ENCODE results near the gene H2BW2.
"Not testable (repeated sequence)": the region's sequence is repeated elsewhere in the genome, so short reads cannot be mapped to it uniquely, and the experiment has no call there.

H2BW2 gene

DNA sequence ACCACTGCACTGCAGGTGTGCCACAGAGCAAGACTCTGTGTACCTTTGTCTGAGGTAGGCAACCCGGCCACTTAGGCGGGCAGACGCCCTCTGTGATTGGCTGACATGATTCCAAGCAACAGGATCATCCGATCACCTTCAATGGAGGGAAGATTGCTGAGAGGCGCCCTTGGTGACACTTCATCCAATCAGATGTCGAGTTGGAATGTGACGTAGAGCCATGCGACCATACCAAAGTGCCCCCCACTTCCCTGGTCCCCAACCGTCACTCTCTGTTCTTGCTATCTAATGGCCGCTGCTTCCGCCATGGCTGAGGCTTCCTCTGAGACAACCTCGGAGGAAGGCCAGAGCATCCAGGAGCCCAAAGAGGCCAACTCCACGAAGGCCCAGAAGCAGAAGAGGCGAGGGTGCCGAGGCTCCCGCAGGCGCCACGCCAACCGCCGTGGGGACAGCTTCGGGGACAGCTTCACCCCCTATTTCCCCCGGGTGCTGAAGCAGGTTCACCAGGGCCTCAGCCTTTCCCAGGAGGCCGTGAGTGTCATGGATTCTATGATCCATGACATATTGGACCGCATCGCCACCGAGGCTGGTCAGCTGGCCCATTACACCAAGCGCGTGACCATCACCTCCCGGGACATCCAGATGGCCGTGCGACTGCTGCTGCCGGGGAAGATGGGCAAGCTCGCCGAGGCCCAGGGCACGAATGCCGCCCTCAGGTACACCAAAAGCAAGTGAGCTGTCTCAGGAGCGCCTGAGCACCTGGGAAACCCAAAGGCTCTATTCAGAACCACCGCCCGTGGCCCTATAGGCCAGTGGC is at the start of gene H2BW2:
TSS of gene H2BW2 (plus strand) at position 268 of the 817 bp plus-strand sequence. CDS start at position 307, 39 bp downstream.
- no peak within 1 kb of the TSS for H3K4me3 ChIP-seq
- no peaks in the 10 kb centered on the region for H3K4me1 ChIP-seq
- H3K36me3 ChIP-seq (replicated peaks), result no peaks in the 10 kb centered on the region
- H3K27me3 ChIP-seq (ENCODE audit: low read depth), result no peaks in the 10 kb centered on the region
- H3K9me3 ChIP-seq, result no peaks in the 10 kb centered on the region
- DNase-seq (ENCODE audit: low spot score in 2 of 2), result no peak
- in situ Hi-C loops (cut with MboI; ENCODE audit: low sequenced_read_pairs), result no loop called here

DNA sequence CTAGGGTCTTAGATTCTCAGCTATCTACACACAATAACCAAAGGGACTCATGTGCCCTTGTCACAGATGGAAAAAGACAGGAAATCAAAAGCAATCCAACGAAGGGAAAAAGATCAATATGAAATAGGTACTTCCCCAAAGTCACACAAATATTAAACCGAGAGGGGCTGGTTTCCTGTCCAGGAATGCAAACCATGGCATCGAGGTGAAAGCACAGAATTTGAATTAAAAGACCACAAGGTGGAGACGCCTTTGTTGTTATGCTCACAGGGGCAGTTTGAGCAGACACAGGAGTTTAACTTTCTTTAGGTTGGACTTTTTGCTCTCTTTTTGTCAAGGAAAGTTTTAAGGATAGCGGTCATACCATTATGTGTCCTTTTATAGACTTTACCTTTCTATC is 40.5 kb upstream of the H2BW2 start:
- no peak overlapping the region for H3K4me3 ChIP-seq
- no peaks in the 10 kb centered on the region for H3K27me3 ChIP-seq (ENCODE audit: low read depth)
- in situ Hi-C loops (cut with MboI; ENCODE audit: low sequenced_read_pairs), result no loop called here
- H3K4me1 ChIP-seq, result no peaks in the 10 kb centered on the region
- no peak for DNase-seq (ENCODE audit: low spot score in 2 of 2)
- H3K9me3 ChIP-seq, result no peaks in the 10 kb centered on the region
- no peaks in the 10 kb centered on the region for H3K36me3 ChIP-seq (replicated peaks)

DNA sequence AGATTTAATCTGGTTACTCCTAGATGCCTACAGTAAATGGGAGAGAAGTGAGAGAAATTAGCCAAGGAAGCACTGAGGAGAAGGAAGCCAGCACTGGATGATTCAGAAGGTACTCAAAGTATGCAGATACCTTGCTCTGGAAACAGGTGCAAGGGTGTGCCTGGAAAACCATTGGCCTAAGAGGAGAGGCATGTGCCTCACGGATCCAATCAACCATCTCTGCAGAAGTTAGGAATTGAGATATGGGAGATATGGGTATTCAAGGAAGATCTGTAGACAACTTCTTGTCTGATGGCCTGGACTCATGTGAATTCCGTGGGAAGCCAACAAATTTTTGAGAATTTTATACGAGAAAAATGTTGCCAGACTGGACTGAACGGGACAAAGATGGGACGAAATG is 30.9 kb upstream of the H2BW2 start:
- Histone ChIP-seq H3K9me3 (no peaks in the 10 kb centered on the region), H3K4me1 (no peaks in the 10 kb centered on the region), H3K27me3 (ENCODE audit: low read depth) (no peaks in the 10 kb centered on the region), H3K36me3 (replicated peaks) (no peaks in the 10 kb centered on the region), H3K4me3 (no peak overlapping the region)
- no peak for DNase-seq (ENCODE audit: low spot score in 2 of 2)
- in situ Hi-C loops (cut with MboI; ENCODE audit: low sequenced_read_pairs), result no loop called here

DNA sequence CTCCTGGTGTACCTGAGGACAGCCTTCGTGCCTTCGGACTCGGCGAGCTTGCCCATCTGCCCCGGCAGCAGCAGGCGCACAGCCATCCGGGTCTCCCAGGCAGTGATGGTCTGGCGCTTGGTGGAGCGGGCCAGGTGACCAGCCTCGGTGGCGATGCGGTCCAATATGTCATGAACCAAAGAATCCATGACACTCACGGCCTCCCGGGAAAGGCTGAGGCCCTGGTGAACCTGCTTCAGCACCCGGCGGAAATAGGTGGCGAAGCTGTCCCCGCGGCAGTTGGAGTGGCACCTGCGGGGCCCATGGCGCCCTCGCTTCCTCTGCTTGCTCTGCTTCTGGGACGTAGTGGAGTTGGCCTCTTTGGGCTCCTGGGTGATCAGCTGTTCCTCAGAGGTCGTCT is 26.6 kb upstream of the H2BW2 start:
- Histone ChIP-seq H3K4me3 (no peak overlapping the region), H3K27me3 (ENCODE audit: low read depth) (no peaks in the 10 kb centered on the region), H3K4me1 (no peaks in the 10 kb centered on the region), H3K9me3 (no peaks in the 10 kb centered on the region), H3K36me3 (replicated peaks) (no peaks in the 10 kb centered on the region)
- DNase-seq (ENCODE audit: low spot score in 2 of 2), result no peak
- in situ Hi-C loops (cut with MboI; ENCODE audit: low sequenced_read_pairs), result no loop called here

DNA sequence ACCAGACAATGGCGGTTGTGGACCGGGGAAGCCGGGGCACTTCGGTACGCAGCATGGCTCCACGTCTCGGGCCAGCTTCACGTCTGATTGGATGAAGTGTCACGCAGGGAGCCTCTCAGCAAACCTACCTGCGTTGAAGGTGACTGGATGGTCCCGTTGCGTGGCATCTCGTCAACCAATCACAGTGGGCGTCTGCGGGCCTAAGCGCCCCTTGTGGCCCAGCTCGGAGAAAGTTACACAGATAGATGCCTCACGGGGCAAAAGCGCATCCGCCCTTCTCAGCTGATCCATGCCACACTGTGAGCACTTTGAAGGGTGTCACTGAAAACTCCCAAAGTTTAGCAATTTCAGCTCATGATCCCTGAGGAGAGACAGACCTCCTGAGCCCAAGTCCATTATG is 26.1 kb upstream of the H2BW2 start, which contains the start of gene H2BW1:
TSS of gene H2BW1 (minus strand) at position 103 of the 400 bp plus-strand sequence. CDS start 132 bp downstream, outside the sequence.
- in situ Hi-C loops (cut with MboI; ENCODE audit: low sequenced_read_pairs), result no loop called here
- Histone ChIP-seq H3K36me3 (replicated peaks) (no peaks in the 10 kb centered on the region), H3K9me3 (no peaks in the 10 kb centered on the region), H3K4me3 (no peak within 1 kb of the TSS), H3K4me1 (no peaks in the 10 kb centered on the region), H3K27me3 (ENCODE audit: low read depth) (no peaks in the 10 kb centered on the region)
- DNase-seq (ENCODE audit: low spot score in 2 of 2), result no peak

DNA sequence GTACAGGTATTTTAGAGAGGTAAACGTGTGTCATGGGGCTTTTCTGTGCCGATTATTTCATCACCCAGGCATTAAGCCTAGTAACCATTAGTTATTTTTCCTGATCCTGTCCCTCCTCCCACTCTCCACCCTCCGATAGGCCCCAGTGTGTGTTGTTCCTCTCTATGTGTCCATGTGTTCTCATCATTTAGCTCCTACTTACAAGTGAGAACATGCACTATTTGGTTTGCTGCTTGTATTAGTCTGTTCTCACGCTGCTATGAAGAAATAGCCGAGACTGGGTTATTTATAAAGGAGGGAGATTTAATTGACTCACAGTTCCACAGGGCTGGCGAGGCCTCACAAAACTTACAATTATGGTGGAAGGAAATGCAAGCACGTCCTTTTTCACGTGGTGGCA is 24.2 kb upstream of the H2BW2 start:
- H3K9me3 ChIP-seq; H3K4me1 ChIP-seq; H3K4me3 ChIP-seq; DNase-seq (ENCODE audit: low spot score in 2 of 2); H3K36me3 ChIP-seq (replicated peaks); in situ Hi-C loops (cut with MboI; ENCODE audit: low sequenced_read_pairs); H3K27me3 ChIP-seq (ENCODE audit: low read depth): not testable (repeated sequence)

DNA sequence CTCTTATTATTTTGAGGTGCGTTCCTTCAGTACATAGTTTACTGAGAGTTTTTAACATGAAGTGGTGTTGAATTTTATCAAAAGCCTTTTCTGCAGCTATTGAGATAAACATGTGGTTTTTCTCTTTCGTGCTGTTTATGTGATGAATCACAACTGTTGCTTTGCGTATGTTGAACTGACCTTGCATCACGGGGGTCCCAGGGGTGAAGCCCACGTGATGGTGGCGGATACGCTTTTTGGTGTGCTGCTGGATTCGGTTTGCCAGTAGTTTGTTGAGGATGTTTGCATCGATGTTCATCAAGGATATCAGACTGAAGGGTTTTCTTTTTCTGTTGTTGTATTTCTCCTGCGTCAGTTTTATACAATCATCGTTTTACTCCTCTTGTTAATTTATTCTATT is 21.6 kb upstream of the H2BW2 start:
- H3K27me3 ChIP-seq (ENCODE audit: low read depth), result no peaks in the 10 kb centered on the region
- in situ Hi-C loops (cut with MboI; ENCODE audit: low sequenced_read_pairs), result no loop called here

DNA sequence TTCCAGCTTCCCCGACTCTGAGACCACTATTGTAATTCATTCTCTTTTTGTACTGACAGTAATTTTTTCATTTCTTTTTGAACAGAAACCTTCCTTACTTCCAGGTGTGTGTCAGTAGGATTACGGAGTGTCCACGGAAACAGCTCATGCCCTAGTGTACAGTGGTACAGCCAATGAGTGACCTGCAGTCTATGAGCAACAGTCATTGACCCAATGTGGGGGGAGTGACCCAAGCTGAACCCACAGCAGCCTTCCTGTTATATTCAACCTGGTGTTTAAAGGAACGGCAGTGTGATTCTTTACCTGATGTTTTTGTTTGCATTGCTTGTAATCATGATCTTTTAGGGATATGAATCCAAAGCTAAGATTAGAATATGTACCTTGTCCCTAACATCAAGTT is 1.2 kb downstream of the H2BW2 start:
- H3K36me3 ChIP-seq (replicated peaks), result no peaks in the 10 kb centered on the region
- in situ Hi-C loops (cut with MboI; ENCODE audit: low sequenced_read_pairs), result no loop called here
- no peaks in the 10 kb centered on the region for H3K4me1 ChIP-seq

More for the DNA sequence above, 21.6 kb upstream of the H2BW2 start:
- Histone ChIP-seq H3K4me3 (no peak overlapping the region), H3K36me3 (replicated peaks) (no peaks in the 10 kb centered on the region), H3K4me1 (no peaks in the 10 kb centered on the region), H3K9me3 (no peaks in the 10 kb centered on the region)
- no peak for DNase-seq (ENCODE audit: low spot score in 2 of 2)

DNA sequence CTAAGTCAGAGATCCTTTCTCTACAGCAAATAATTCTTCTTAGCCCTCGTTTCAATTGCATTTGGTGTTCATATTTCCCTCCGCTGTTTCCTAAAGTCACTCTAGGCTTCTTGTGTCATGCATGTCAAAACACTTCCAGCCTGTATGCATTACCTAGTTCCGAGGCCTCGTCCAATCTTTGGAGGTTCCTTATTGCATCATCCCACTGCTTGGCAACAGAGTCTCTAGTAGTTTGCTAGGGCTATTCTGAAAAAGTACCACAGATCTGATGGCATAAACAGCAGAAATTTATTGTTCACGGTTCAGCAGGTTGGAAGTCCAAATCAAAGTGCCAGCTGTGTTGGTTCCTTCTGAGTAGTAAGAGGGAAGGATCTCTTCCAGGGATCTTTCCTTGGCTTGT is 5.9 kb downstream of the H2BW2 start:
- Histone ChIP-seq H3K4me3 (no peak overlapping the region), H3K36me3 (replicated peaks) (no peaks in the 10 kb centered on the region), H3K4me1 (no peaks in the 10 kb centered on the region), H3K27me3 (ENCODE audit: low read depth) (no peaks in the 10 kb centered on the region), H3K9me3 (no peaks in the 10 kb centered on the region)
- in situ Hi-C loops (cut with MboI; ENCODE audit: low sequenced_read_pairs), result no loop called here
- no peak for DNase-seq (ENCODE audit: low spot score in 2 of 2)

More for the DNA sequence above, 1.2 kb downstream of the H2BW2 start:
- no peak for DNase-seq (ENCODE audit: low spot score in 2 of 2)
- Histone ChIP-seq H3K4me3 (no peak overlapping the region), H3K9me3 (no peaks in the 10 kb centered on the region), H3K27me3 (ENCODE audit: low read depth) (no peaks in the 10 kb centered on the region)

DNA sequence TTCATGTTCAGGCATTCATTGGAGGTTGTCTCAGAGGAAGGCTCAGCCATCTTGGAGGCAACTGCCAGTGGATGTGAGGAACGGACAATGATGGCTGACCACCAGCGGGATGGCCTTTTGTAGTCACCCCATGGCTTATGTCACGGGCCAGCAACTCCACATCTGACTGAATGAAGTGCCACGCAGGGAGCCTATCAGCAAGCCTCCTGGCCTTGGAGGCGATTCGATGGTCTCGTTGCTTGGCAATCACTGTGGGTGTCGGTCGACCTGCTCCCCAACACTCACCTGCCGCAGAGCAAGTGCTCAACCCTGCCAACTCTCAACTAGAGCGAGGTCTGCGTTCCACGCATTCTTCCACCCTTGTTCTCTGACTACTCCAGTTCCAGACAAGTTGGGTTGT is 7.4 kb downstream of the H2BW2 start:
- no peaks in the 10 kb centered on the region for H3K27me3 ChIP-seq (ENCODE audit: low read depth)
- in situ Hi-C loops (cut with MboI; ENCODE audit: low sequenced_read_pairs), result no loop called here
- DNase-seq (ENCODE audit: low spot score in 2 of 2), result no peak

DNA sequence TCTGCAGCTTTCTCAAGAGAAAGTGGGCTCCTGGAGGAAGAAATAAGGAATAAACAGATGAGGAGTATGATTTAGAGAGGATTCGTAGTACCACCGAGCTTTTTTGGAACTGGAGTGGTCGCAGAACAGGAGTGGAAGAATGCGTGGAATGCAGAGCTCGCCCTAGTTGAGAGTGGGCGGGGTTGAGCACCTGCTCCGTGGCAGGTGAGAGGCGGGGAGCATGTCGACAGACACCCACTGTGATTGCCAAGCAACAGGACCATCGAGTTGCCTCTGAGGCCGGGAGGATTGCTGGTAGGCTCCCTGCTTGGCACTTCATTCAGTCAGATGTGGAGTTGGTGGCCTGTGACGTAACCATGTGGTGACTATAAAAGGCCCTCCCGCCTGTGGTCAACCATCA is 15.2 kb downstream of the H2BW2 start:
- H3K4me1 ChIP-seq; H3K27me3 ChIP-seq (ENCODE audit: low read depth); H3K9me3 ChIP-seq; H3K36me3 ChIP-seq (replicated peaks); H3K4me3 ChIP-seq; in situ Hi-C loops (cut with MboI; ENCODE audit: low sequenced_read_pairs); DNase-seq (ENCODE audit: low spot score in 2 of 2): not testable (repeated sequence)

More for the DNA sequence above, 7.4 kb downstream of the H2BW2 start:
- Histone ChIP-seq H3K36me3 (replicated peaks) (no peaks in the 10 kb centered on the region), H3K4me3 (no peak overlapping the region), H3K4me1 (no peaks in the 10 kb centered on the region), H3K9me3 (no peaks in the 10 kb centered on the region)

DNA sequence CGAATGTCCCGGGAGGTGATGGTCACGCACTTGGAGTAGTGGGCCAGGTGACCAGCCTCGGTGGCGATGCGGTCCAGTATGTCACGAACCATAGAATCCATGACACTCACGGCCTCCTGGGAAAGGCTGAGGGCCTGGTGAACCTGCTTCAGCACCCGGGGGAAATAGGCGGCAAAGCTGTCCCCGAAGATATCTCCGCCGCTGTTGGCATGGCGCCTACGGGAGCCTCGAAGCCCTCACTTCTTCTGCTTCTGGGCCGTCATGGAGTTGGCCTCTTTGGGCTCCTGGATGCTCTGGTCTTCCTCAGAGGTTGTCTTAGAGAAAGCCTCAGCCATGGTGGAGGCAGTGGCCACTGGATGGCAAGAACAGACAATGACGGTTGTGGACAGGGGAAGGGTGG is 22.9 kb downstream of the H2BW2 start:
- H3K4me3 ChIP-seq; H3K27me3 ChIP-seq (ENCODE audit: low read depth); H3K9me3 ChIP-seq; H3K4me1 ChIP-seq; DNase-seq (ENCODE audit: low spot score in 2 of 2); H3K36me3 ChIP-seq (replicated peaks); in situ Hi-C loops (cut with MboI; ENCODE audit: low sequenced_read_pairs): not testable (repeated sequence)

DNA sequence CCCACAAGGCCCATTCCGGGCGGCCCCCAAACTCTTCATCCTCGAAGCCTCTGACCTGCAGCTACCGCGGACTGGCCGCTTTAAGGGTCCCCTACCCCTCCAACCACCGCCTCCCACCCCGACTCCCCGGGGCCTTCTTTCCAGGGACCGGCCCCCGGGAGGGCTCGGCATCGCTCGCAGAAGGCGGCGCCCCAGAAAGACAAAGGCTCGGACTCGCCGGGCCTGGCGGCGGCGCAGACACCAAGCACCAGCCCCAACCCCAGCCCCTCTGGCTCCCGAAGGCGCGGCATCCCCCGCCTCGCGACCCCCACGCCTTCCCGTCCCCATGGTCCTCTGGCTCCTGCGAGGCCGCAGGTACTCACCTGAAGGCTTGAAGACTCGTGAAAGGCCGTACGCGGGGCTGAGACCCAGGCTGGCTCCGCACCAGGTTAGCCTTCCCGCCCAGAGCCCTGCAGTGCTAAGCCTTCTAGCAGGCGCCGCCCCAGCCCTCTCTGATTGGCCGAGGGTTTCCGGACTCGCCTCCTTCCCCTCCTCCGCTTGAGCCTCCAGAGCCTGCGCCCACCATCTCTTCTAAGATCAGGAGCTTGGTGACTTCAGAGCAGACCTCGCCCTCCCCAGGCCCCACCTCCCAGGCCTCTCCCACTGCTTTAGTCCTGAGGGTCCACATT is 36.2 kb downstream of the H2BW2 start, which contains the start of gene TMSB15C:
TSS of gene TMSB15C (minus strand) at position 459 of the 668 bp plus-strand sequence.
- in situ Hi-C loops (cut with MboI; ENCODE audit: low sequenced_read_pairs); H3K9me3 ChIP-seq: not testable (repeated sequence)

DNA sequence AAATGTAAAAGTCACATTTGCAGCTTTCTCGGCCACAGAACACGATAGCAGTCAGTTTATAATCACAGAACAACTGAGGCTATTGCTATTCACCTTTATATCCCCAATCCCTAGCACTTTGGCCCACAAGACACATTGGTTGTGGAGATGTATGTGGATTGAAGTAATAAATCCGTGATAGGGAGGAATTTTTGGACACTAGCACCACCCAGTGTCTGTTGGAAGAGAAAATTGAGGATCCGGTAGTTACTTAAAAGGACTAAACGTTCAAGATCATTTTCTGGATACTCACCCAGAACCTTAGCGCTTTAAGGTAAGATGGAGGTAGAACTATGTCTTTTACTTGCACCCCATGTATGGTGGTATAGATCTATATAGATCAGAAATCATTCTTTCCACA is 38.1 kb downstream of the H2BW2 start:
- H3K27me3 ChIP-seq (ENCODE audit: low read depth); H3K4me3 ChIP-seq; H3K36me3 ChIP-seq (replicated peaks); in situ Hi-C loops (cut with MboI; ENCODE audit: low sequenced_read_pairs); H3K4me1 ChIP-seq; H3K9me3 ChIP-seq; DNase-seq (ENCODE audit: low spot score in 2 of 2): not testable (repeated sequence)

More for the DNA sequence above, 36.2 kb downstream of the H2BW2 start, which contains the start of gene TMSB15C:
- H3K27me3 ChIP-seq (ENCODE audit: low read depth); H3K4me1 ChIP-seq; H3K36me3 ChIP-seq (replicated peaks); H3K4me3 ChIP-seq; DNase-seq (ENCODE audit: low spot score in 2 of 2): not testable (repeated sequence)
